ENCODE results near the gene ARF1.

- TF ChIP-seq POLR2A (IDR thresholded peaks at IDR 0.05; ENCODE audit: low read length) (no peak), GATA1 (IDR thresholded peaks at IDR 0.05; ENCODE audit: low read depth, low read length) (no peak)
Observed at GRCh38 chr1:228064296-228064695, 18.2 kb upstream of the ARF1 start.

Measured in erythroblast (primary cell).